SU-DHL-6 (cell line): ENCODE results near the gene ITGB5.

Experiments used
- EZH2phosphoT487 ChIP-seq: fragments of 200-600 bp; sonication (generic), shearing (Covaris generic); conservative IDR thresholded peaks from 2 replicates; pipeline ENCODE4 v1.6.1; 2018; ENCODE audit warnings: mild to moderate bottlenecking, antibody characterized with exemption, low read length, moderate library complexity, mixed read lengths
- TF ChIP-seq, protein P1 (sequence below): fragments of 200-600 bp; sonication (generic); IDR thresholded peaks from one replicate; pipeline ENCODE4 v1.5.1; 2017; ENCODE audit warnings: antibody characterized with exemption, mild to moderate bottlenecking, low read length, moderate library complexity; ENCODE audit not compliant: insufficient read depth, poor library complexity, severe bottlenecking

DNA sequence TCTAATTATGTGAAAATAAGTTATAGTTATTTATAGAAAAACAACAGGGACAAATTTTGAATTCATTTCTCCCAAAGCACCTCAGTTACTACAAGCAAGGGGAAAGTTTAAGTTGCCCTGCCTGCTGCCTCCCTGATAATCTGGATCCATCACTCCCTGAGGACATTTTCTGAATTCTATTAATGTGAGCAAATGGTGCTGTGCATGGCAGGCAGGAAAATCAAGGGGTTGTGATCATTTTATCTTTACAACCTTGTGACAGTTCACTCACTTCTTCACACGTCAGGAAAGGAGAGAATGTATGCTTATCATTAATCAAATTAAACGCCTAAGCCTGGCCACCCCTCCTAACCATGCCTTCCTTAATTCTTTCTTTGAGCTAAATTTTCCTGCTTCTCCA lies 39.3 kb downstream of the ITGB5 start:
- TF ChIP-seq, protein P1, sequence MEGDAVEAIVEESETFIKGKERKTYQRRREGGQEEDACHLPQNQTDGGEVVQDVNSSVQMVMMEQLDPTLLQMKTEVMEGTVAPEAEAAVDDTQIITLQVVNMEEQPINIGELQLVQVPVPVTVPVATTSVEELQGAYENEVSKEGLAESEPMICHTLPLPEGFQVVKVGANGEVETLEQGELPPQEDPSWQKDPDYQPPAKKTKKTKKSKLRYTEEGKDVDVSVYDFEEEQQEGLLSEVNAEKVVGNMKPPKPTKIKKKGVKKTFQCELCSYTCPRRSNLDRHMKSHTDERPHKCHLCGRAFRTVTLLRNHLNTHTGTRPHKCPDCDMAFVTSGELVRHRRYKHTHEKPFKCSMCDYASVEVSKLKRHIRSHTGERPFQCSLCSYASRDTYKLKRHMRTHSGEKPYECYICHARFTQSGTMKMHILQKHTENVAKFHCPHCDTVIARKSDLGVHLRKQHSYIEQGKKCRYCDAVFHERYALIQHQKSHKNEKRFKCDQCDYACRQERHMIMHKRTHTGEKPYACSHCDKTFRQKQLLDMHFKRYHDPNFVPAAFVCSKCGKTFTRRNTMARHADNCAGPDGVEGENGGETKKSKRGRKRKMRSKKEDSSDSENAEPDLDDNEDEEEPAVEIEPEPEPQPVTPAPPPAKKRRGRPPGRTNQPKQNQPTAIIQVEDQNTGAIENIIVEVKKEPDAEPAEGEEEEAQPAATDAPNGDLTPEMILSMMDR = no peak
- no peak for TF ChIP-seq EZH2phosphoT487
